Fibroblast of the aortic adventitia (primary cell): ENCODE results near the gene MPZ. TPM values are rescaled to one million over a fixed set of nuclear protein-coding genes. Genes with fewer than 3 reads are reported as not detected.

Source experiments
- DNase-seq: peaks from one replicate; pipeline ENCODE4 v3.0.0-alpha.2; 2010; ENCODE audit warnings: low read depth
- H3K4me3 ChIP-seq: 2 replicates; pipeline ENCODE4 v1.5.1; 2011; ENCODE audit warnings: low read depth, mild to moderate bottlenecking, control low read depth, low read length, moderate library complexity
- total RNA-seq: library from RNA; depleted of rRNA; stranded (reverse); fragments of >200 nt; gene quantifications from 2 replicates; pipeline ENCODE4 v1.2.3, GENCODE V29; 2012; ENCODE audit warnings: low replicate concordance
- TF ChIP-seq, protein P1 (sequence below): IDR thresholded peaks from 2 replicates; pipeline ENCODE4 v1.5.1; 2011; ENCODE audit warnings: mild to moderate bottlenecking, low read length, control low read depth, inconsistent platforms; ENCODE audit not compliant: insufficient read depth

The MPZ gene
- total RNA-seq, 1 donor = 0.09 TPM

DNA sequence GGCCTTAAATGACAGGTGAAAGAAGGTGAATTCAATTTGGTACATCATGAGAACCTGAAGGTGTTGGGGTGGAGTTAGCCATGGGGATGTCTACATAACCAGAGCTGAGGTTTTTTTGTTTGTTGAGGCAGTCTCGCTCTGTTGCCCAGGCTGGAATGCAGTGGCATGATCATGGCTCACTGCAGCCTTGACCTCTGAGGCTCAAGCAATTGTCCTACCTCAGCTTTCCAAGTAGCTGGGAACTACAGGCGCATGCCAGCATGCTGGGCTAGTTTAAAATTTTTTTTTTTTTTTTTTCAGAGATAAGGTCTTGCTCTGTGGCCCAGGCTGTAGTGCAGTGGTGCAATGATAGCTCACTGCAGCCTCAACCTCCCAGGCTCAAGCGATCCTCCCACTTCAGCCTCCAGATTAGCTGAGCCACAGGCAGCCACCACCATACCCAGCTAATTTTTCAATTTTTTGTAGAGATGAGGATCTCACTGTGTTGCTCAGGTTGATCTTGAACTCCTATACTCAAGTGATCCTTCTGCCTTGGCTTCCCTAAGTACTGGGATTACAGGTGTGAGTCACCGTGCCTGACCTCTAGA, 1.9 kb upstream of the MPZ start:
- TF ChIP-seq, protein P1, sequence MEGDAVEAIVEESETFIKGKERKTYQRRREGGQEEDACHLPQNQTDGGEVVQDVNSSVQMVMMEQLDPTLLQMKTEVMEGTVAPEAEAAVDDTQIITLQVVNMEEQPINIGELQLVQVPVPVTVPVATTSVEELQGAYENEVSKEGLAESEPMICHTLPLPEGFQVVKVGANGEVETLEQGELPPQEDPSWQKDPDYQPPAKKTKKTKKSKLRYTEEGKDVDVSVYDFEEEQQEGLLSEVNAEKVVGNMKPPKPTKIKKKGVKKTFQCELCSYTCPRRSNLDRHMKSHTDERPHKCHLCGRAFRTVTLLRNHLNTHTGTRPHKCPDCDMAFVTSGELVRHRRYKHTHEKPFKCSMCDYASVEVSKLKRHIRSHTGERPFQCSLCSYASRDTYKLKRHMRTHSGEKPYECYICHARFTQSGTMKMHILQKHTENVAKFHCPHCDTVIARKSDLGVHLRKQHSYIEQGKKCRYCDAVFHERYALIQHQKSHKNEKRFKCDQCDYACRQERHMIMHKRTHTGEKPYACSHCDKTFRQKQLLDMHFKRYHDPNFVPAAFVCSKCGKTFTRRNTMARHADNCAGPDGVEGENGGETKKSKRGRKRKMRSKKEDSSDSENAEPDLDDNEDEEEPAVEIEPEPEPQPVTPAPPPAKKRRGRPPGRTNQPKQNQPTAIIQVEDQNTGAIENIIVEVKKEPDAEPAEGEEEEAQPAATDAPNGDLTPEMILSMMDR = no peak
- no peak overlapping the region for H3K4me3 ChIP-seq
- no peak for DNase-seq

DNA sequence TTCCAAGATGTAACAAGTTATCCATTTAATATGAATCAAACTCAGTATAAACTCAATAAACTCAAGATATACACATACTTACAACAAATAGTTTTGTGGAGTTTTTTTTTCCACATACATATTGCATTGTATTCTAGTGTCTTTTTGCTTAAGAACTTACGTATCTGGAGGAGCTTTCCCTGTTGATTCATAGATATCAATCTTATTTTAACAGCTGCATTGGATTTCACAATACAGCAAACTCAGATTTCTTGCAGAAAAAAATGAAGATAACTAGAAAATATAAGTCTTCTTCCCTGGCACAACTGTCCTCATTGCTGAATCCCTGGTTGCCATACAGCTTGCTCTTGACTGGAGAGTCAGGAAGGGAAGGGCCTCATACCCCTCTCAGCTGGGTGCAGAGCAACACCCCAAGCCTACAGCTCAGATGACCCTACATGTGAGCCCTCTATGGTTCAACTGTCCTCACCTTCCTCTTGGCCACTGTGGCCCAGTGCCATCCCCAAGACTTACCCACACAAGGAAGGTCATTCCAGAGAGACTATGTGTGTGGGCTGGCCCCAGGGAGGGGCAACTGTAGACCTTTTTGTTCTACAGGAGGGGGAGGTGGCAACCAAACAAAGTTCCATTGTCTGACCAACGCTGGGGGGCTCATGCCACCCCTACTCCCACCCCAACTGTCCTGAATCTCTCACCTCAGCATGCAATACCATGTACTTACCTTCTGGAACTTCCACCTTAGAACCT, 1.7 kb downstream of the MPZ start:
- TF ChIP-seq, protein P1 = no peak
- DNase-seq = peak; percentile 4
- no peak overlapping the region for H3K4me3 ChIP-seq

DNA sequence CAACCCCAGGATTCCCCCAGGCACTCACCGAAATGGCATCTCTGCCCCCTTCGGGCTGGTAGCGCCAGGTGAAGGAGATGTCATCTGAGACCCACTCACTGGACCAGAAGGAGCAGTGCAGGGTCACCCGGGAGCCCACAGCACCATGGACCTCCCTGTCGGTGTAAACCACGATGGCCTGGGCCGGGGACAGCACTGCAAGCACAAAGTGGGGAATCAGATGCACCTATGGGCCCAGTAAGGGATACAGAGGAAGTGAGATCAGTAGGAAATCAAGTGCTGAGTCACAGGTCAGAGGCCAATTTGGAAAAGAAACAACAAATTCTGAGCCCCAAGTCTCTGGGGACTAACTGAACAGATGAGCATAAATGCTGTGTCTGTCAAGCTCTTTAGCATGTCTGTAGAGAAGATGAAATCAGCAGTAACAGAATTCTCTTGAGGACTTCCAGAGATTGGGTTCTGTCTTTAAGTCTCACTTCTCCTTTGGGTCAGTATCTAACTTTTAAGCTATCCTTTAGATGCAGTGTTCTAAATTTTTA, 2.5 kb downstream of the MPZ start:
- TF ChIP-seq, protein P1 = no peak
- H3K4me3 ChIP-seq = no peak overlapping the region
- peak; percentile 32 for DNase-seq

DNA sequence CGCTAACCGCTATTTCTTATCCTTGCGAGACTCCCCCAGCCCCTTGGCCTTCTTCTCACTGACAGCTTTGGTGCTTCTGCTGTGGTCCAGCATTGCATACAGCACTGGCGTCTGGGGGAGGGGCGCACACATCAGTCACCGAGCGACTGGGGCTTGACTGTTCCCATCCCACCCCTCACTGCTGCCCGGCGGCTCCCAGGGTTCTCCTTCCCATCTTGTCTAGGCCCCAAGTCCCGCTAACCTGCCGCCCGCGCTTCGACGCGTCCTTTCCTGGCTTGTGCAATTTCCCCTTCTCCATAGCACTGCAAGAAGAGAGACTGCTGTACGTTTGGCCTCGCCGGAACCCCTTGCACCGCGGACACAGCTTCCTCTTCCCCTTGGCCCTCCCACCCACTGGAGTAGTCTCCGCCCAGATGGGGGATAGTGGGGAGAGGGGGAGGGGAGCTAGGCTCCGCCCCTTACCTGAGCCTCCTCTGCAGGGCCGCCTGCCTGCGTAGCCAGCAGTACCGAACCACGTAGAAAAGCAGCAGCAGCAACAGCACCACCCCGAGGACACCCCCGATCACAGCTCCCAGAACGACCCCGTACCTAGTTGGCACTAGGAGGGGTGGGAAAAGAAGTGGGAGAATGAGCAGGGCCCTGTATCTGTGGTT, 3.8 kb downstream of the MPZ start:
- peak overlapping the region; percentile 74 for H3K4me3 ChIP-seq
- TF ChIP-seq, protein P1 = peak; percentile 17
- DNase-seq = peak; percentile 41

DNA sequence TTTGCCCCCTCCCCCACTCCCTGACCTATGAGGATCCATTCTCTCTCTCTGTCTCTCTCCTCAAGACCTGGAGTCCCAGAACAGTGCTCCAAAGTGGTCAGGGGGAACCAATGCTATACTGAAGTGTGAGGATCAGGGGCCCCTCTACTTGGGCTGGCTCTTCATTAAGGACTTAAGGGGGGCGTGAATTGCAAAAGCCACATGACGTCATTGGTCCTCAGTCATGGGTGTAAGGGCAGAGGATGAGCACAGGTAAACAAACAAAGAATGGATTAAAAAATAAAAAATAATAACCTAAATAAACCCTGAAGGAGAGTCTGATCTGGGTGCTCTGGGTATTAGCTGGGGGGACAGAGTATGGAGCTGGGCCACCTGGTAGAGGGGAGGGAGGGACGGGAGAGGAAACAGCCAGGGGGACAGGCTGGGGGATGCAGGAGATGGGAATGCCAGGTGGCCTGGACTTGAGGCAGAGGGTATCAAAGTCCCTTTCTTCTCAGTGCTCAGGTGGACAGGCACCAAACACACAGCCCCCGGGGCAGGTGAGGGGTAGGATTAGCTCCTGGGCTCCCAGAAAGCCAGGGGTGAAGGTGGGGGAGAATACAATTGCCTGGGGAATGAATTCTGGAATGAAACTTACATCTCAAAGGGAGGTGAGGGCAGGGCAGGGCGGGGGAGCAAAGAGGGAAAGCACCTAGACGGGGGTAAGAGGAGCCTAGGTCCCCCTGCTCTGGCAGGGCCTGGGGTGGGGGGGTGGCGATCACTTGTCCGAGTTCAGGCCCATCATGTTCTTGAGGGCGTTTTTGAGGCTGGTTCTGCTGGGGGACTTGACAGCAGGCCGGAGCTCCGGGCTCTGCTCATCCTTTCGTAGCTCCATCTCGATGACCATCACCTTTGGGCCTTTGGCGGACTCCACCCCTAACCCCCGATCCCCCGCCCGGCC, 4.6 kb downstream of the MPZ start:
- peak overlapping the region; percentile 74 for H3K4me3 ChIP-seq
- TF ChIP-seq, protein P1 = no peak
- DNase-seq = no peak

DNA sequence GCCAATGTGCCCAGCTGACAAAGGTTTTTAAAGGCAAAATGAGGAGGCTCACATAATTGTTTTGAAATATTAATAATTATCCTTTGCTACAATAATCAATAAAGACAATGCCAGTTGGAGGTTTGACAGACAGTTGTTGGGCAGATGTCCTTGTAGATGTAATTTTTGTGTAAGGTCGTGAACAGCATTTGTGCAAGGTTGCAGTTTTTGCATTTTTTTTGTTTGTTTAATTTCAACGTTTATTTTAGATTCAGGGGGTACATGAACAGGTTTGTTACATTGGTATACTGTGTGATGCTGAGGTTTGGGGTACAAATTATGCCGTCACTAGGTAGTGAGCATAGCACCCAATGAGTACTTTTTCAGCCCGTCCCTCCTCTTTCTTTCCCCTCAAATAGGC, 9.3 kb downstream of the MPZ start:
- DNase-seq = no peak
- H3K4me3 ChIP-seq = no peak overlapping the region
- TF ChIP-seq, protein P1 = no peak
